NCI-H187 treated with DMSO at 0.1 percent for 48 hours (cell line): ENCODE data around the gene MN1.

Experiments
- DNase-seq: peaks from one replicate; lab custom pipeline; 2025; lab: John Stamatoyannopoulos, UW

Gene MN1

GRCh38 chr22:27801616-27802345 lies at the start of gene MN1:
Gene MN1, minus strand, starts transcription at chr22:27801756. Its CDS starts 1,213 bp downstream, at chr22:27800543.
- DNase-seq = no peak

GRCh38 chr22:27850000-27850521 lies 48.5 kb upstream of the MN1 start:
- no peak for DNase-seq

- no peak for DNase-seq
These were observed 46.4 kb upstream of the MN1 start for GRCh38 chr22:27848005-27848404.

- no peak for DNase-seq
These were observed 45.4 kb upstream of the MN1 start for GRCh38 chr22:27846910-27847309.

GRCh38 chr22:27846248-27846757 lies 44.7 kb upstream of the MN1 start:
- DNase-seq = no peak

- DNase-seq = no peak
These were observed 44.1 kb upstream of the MN1 start for GRCh38 chr22:27845644-27846043.

- no peak for DNase-seq
These were observed 43.4 kb upstream of the MN1 start for GRCh38 chr22:27844656-27845591.

- DNase-seq = no peak
These were observed 42.7 kb upstream of the MN1 start for GRCh38 chr22:27844256-27844655.

- no peak for DNase-seq
These were observed 41.9 kb upstream of the MN1 start for GRCh38 chr22:27843441-27843840.

- DNase-seq = no peak
These were observed 41.3 kb upstream of the MN1 start for GRCh38 chr22:27842669-27843431.

GRCh38 chr22:27842201-27842600 lies 40.6 kb upstream of the MN1 start:
- DNase-seq = no peak

- DNase-seq = no peak
These were observed 38.9 kb upstream of the MN1 start for GRCh38 chr22:27840436-27840835.

GRCh38 chr22:27839057-27839660 lies 37.6 kb upstream of the MN1 start:
- DNase-seq = no peak

GRCh38 chr22:27836181-27836580 lies 34.6 kb upstream of the MN1 start:
- DNase-seq = no peak

- no peak for DNase-seq
These were observed 33.9 kb upstream of the MN1 start for GRCh38 chr22:27835446-27835845.

GRCh38 chr22:27834364-27835185 lies 33.0 kb upstream of the MN1 start:
- no peak for DNase-seq

- DNase-seq = no peak
These were observed 32.2 kb upstream of the MN1 start for GRCh38 chr22:27833803-27834202.

GRCh38 chr22:27832606-27833005 lies 31.1 kb upstream of the MN1 start:
- no peak for DNase-seq

- DNase-seq = no peak
These were observed 28.1 kb upstream of the MN1 start for GRCh38 chr22:27829620-27830019.
